ENCODE data around the gene CD274.

DNA sequence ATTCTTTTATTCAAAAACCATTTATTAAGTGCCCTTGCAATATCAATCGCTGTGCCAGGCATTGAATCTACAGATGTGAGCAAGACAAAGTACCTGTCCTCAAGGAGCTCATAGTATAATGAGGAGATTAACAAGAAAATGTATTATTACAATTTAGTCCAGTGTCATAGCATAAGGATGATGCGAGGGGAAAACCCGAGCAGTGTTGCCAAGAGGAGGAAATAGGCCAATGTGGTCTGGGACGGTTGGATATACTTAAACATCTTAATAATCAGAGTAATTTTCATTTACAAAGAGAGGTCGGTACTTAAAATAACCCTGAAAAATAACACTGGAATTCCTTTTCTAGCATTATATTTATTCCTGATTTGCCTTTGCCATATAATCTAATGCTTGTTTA lies 18.5 kb downstream of the CD274 start:
- TF ChIP-seq SRF (IDR thresholded peaks at IDR 0.05; ENCODE audit: low read depth, low read length) (no peak), CHD2 (IDR thresholded peaks at IDR 0.05; ENCODE audit: low read length) (no peak), JUND (IDR thresholded peaks at IDR 0.05; ENCODE audit: low read length) (no peak), POLR2A (IDR thresholded peaks at IDR 0.05; ENCODE audit: control extremely low read depth in 1 of 2, low read depth in 2 of 2, low read length in 2 of 2) (no peak)
- TF ChIP-seq, protein P1, sequence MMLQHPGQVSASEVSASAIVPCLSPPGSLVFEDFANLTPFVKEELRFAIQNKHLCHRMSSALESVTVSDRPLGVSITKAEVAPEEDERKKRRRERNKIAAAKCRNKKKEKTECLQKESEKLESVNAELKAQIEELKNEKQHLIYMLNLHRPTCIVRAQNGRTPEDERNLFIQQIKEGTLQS (IDR thresholded peaks at IDR 0.05; ENCODE audit: insufficient read depth, low read depth, low read length) = no peak
- TF ChIP-seq, protein P2, sequence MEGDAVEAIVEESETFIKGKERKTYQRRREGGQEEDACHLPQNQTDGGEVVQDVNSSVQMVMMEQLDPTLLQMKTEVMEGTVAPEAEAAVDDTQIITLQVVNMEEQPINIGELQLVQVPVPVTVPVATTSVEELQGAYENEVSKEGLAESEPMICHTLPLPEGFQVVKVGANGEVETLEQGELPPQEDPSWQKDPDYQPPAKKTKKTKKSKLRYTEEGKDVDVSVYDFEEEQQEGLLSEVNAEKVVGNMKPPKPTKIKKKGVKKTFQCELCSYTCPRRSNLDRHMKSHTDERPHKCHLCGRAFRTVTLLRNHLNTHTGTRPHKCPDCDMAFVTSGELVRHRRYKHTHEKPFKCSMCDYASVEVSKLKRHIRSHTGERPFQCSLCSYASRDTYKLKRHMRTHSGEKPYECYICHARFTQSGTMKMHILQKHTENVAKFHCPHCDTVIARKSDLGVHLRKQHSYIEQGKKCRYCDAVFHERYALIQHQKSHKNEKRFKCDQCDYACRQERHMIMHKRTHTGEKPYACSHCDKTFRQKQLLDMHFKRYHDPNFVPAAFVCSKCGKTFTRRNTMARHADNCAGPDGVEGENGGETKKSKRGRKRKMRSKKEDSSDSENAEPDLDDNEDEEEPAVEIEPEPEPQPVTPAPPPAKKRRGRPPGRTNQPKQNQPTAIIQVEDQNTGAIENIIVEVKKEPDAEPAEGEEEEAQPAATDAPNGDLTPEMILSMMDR (IDR thresholded peaks at IDR 0.05; ENCODE audit: control extremely low read depth in 1 of 3, insufficient read depth in 1 of 3, low read depth in 1 of 3, low read length in 3 of 3) = no peak
